Measurements from ENCODE around the gene PDE3B. TPM values are rescaled to one million over a fixed set of nuclear protein-coding genes. Genes with fewer than 3 reads are reported as not detected.

PDE3B gene
- total and polyA plus RNA-seq, 2 of the 8 experiments (the other 6 are each of a cell fraction or from before 2014, with no cell fraction given) = 2.7 to 10.9 TPM

- TF ChIP-seq BRCA1 (IDR thresholded peaks at IDR 0.05; ENCODE audit: low read depth, low read length) (no peak), SP2 (IDR thresholded peaks at IDR 0.05; ENCODE audit: low read length) (no peak), SAP30 (IDR thresholded peaks at IDR 0.05; ENCODE audit: insufficient read depth, insufficient replicate concordance, low read length) (no peak), JUND (IDR thresholded peaks at IDR 0.05; ENCODE audit: low read length) (no peak)
These were observed 131.1 kb downstream of the PDE3B start (continued) for GRCh38 chr11:14774721-14775120.

Measured in H1 (cell line).